HG03103 (cell line): Measurements from ENCODE around the gene KRT6B.
"Not testable (repeated sequence)": the region's sequence is repeated elsewhere in the genome, so short reads cannot be mapped to it uniquely, and the experiment has no call there.

Experiments used
- ATAC-seq: cut with Tn5 transposase; IDR thresholded peaks from one replicate; pipeline ENCODE4 v1.9.1; 2021; ENCODE audit warnings: low read depth; ENCODE audit not compliant: unreplicated experiment

Gene KRT6B

DNA sequence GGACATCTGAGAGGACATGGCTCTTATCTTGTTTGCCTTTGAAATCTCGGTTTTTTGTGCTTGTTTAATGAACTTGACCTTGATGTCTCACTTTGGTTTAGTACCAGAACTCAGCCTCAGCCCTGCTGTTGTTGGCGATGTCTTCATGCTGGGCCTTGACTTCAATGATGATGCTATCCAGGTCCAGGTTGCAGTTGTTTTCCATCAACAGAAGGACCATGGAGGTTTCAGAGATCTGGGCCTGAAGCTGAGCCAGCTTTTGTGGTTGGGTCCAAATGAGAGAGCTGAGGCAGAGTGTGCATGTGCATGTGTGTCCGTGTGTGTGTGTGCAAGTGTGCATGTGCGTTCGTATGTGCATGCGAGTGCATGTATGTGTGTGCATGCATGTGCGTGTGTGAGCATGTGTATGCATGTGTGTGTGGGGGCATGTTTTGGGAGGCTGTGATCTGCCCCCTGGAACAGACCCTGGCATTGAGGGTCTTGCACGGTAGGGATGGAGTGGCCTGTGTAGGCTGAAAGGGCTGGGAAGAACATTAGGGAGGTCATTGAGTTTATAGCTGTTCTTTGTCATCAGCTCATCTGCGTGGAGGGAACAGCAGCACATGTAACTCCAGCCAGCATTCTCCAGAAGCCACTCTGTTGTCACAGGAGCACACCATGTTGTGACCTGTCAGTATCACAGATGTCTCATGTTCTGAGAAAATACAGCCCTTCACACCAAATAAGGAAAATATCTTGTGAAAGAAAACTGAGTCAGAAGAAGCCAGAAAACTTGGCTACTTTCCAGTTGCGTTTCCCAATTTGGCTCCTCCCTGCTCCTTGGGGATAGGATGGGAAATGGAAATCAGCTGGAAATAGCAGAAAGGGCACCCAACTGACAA is 35.8 kb downstream of the KRT6B start:
- ATAC-seq, result no peak

DNA sequence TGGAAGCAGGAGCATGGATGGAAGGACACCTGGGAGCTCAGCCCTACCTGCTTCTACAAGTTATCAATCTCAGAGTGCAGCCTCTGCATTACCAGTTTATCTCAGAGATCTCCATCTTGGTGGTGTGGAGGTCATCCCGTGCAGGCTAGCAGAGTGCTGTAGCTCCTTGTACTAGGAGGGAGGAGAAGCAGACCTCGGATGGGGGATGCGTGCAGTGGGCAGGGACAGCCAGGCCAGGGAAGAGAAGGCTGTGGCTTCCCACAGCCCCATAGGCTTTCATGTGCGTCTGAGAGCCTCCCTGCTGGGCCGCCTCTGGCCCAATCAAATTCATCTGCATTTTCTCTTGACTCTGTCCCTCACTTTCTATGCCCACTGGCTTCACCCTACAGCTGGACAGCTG is 37.0 kb downstream of the KRT6B start:
- ATAC-seq, result no peak

DNA sequence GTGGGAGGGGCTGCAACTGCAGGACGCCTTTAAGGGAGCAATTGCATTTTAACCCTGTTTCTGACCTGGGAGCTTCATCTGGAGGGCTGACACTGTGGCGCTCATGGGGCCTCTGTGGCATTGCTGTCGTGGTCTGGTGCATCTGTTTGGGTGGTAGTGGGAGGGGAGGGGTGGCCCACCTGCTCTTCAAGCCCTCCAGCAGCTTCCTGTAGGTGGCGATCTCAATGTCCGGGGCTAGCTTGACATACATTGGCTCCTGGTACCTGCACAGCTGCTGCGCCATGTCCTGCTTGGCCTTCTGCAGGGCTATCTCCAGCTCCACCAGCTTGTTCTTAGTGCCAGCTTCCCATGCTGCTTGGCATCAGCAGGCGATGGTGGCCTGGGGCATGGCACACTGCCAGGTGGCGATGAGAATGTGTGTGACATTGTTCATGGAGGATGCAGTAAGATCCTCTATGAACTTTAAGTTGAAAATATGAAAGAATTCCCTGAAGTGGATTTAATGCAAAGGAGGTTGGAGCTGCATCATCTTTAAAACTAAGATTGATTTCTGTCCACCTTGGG is 38.1 kb downstream of the KRT6B start:
- no peak for ATAC-seq

DNA sequence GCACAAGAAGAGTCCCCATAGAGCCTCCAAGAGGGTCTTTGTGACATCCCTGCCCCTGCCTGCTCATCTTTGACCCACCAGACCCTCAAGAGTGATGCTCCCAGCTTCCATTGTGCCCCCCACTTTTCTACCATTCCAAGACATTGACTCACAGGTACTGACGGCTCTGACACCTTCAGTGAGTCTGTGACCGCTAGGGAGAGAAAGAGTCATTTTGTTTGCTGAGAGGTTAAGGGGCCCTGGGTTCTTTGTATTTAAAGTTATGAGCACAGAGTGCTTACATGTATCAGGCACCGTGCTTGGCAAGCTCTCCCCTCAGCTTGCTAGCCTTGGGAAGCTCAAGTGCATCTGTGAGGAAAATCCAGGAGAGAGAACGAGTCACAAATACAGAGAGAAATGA is 38.7 kb downstream of the KRT6B start:
- ATAC-seq, result no peak

DNA sequence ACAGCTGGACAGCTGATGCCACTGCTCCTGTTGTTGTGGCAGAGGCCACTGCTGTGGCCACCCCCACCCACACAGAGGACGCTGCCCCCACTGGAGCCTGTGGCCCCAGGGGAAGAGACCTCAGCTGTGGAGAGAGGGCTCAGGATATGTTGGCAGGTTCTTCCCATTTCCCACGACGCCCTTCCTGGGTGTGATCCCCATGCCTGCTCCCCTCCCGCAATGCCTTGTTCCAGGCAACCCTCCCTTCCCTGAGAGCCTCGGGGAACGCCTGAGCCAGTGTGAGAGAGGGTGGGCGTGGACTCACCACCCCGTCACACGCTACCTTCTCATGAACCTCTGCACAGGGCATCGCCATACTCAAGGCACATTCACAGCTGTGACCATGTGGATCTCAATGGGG is 40.1 kb downstream of the KRT6B start:
- ATAC-seq, result no peak

DNA sequence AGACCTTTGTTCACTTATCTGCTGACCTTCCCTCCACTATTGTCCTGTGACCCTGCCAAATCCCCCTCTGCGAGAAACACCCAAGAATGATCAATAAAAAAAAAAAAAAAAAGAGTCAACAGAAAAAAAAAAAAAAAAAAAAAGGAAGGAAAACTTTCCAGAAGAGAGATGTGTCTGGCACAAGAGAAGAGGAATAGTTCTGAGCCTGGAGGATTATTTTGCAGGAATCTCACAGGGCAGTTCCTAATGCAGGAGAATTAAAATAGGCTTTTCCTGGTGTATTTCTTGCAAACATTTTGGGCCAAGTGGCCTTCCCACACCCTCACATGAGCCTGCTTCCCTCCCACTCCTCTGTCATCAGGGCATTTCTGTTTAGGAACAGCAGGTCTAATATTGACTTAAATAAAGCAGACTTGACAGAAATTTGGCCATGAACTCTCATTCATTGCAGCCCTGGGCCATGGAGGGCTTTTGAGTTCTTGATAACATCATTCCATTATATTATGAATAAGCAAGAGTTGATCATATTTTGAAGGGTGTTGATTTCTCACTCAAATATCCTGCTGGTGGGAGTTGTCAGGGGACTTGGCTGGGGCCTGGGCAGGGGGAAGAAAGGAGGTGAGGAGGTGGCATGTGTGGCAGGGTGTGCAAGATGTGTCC is 41.2 kb downstream of the KRT6B start:
- ATAC-seq, result not testable (repeated sequence)

DNA sequence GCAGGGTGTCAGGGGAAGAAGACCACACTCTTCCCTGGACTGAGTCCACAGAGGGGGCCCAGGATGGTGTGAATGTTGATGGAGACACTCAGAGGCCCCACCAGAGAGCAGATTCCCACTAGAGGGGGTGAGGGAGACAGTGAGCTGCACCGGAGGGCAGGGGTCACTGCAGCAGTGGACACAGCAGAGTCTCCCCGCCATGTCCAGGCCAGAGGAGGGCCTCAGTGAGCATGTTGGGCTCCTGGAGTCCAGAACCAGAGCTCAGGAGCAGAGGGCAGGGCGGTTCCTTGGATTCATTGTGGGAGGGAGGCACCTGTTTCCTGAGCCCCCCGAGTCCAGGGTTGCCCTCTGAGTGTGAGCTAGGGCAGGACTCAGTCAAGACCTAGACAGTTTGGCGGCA is 44.0 kb downstream of the KRT6B start:
- no peak for ATAC-seq

DNA sequence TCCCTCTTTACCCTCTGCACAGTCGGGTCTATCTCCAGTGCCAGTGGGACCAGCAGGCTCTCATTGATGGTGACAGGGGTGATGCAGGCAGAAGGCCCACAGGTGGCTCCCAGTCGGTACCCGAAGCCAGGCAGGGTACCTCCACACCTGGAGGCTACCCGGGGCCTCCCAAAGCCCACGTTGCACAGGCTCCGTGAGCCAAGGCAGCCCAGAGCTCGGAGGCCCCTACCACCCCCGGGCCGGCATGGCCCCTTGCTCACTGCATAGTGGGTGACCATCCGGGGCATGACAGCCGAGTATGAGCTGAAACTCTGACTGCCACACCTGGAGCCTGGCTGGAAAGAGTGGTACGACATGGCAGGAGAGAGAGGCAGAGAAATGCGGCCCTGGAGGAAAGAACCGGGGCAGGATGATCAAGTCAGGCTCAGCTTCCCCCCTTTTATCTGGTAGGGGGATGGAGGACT is 46.0 kb downstream of the KRT6B start, which contains the start of gene KRT82:
KRT82 (minus strand) TSS at position 414 of the 464 bp plus-strand sequence; CDS start at position 356, 58 bp downstream.
- ATAC-seq, result no peak

DNA sequence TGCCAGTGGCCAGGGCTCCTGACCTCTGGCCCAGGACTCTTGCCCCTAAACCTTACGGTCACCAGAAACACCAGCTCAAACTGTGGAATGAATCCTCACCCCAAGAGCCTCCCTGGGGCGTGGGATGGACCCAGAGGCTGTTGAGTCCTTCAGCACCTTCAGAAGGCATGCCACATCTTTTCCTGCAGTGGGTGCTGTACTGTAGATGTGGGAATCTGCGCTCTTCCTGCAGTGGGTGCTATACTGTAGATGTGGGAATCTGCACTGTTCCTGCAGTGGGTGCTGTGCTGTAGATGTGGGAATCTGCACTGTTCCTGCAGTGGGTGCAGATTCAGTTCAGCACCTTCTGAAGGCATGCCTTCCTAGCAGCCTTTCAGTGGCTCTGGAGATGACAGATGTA is 47.0 kb downstream of the KRT6B start:
- ATAC-seq, result no peak

DNA sequence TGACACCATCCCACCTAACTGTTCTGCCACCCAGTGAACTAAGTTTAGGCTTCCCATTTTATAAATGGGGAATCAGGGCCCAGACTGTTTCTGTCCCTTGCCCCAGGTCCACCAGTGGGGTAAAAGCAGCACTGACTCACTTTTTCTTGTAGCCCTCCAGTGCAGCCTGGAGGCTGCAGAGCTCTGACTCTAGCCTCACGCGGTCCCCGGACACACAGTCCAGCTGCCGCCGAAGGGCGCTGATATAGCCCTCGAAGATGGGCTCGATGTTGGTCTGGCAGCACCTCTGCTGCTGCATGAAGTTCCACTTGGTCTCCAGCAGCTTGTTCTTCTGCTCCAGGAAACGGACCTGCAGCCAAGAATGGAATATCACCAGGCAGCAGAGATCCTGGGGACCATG is 48.4 kb downstream of the KRT6B start:
- no peak for ATAC-seq

DNA sequence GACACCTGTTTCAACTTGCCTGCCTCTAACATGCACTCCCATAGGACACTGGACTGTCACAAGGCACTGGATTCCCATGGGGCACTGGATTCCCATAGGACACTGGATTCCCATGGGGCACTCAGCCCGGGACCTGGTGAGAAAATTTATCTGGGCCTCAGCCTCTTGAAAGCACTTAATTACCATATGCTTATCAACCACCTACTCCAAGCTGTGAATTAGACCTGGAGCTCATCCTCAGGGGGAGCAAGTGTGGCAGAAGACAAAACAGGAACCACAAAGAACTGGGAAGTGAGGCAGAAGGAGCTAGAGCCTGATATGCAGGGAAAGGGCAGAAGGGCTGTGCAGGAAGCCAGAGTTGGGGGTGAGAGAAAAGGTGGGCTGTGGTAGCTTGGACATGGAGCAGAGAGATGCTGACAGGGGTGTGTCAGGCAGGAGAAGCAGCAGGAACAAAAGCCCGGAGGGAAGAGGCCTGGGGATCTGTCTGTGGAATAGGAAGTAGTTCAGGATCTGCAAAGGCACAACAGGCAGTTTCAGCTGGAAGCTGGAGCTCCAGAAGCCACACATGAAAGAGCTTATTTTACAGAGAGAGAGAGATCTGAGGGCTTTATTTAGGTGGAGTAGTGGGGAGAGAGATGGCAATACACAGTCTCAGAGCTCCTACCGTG is 48.9 kb downstream of the KRT6B start:
- no peak for ATAC-seq

DNA sequence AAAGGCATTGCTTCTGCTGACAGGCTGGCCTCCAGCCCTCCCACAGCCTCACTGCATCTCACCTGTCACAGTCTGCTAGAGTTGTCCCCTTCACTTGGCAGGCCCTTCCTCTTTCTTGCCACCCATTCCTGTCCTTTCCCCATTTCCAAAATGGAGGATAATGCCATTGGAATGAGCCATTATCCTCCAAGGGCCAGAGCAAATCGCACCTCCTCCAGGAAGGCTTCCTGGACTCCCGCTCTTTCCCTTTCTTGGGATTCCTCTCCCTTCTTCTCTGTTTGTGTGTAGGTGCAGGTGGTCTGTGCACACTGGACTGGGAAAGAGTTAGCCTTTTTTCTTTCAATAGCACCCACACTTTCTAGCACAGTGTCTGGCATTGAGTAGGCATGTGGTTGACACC is 49.6 kb downstream of the KRT6B start:
- no peak for ATAC-seq

DNA sequence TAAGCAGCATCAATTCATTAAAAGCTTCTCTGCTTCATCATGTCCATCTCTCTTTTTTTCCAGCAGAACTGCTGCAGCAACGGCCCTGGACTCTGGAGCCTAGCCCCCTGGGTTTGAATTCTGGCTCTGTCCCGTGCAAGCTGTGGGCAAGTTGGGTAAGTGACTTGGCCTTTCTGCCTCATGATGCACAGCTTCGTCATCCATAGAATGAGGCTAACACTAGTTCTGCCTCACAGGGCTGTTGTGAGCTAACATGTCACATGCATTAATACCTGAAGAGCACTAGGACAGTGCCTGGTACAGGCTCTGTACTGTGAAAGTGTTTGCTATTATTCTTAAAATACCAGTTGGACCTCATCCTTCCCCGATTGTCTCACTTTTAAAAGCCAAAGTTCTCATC is 50.0 kb downstream of the KRT6B start:
- no peak for ATAC-seq

DNA sequence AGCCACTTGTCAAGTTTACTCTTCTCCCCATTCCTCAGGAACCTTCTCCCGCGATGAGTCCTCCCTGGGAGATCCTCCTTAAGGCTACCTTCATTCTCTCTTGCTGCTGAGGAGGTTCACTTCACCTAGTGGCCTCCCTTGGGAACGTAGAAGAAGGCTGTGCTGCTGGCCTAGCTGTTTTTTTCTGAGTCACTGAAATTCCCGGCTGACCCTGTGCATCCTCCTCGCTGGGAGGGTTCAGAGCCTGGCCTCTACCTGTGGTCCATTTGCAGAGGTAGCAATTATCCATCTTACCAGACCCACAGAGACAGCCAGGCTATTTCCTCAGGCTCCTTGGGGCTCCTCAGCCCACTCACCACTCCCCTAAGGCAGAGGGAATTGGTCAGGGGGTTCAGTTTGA is 50.4 kb downstream of the KRT6B start:
- no peak for ATAC-seq

DNA sequence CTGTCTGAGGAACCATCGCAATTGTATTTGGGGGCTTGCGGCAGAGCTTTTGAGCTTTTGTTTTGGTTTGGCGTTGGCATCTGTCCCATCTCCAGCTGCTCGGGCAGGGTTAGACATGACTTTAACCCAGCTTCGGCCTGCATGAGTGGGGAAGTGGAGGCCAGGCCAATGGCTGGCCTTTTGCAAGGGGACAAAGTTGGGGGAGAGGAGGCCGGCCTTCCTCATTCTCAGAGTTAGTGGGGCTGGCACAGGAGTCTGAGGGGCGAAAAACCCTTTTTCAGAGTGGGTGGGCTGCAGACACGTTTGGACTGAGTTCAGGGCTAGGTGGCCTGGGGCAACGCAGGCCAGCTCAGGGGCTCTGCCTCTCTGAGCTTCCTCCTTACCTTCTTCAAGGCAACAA is 51.0 kb downstream of the KRT6B start:
- ATAC-seq, result no peak

DNA sequence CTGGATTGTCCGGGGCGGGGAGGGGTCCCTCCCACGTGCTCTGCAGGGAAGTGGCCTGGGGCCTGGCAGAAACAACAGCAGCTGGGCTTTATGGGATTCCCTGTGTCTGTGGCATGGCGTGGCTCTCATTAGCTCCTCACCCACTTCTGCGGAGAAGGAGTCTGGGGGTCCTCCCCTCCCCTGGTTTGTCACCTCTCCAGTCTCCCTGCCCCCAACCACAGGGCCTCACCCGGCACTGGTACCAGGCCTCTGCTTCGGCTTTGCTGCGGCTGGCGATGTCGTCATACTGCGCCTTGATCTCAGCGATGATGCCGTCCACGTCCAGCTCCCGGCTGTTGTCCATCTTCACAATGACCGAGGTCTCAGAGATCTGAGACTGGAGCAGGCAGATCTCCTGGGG is 52.2 kb downstream of the KRT6B start:
- ATAC-seq, result no peak

DNA sequence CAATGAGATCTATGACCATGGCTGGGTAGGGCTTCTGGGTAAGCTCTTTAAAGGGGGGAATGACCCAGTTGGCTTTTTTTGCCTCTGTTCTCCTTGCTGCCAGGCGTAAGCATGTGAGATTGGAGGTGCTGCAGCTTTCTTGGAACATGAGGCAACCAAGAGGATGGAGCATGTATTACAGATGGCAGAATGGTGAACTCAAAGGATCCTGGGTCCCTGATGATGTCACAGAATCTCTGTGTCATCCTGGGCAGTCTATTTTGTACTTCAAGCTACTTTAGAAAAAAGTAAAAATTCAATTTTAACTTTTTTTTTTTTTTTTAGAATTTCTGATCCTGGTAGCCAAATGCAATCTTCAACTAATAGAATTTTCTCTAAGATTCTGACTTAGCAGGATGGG is 53.8 kb downstream of the KRT6B start:
- no peak for ATAC-seq

DNA sequence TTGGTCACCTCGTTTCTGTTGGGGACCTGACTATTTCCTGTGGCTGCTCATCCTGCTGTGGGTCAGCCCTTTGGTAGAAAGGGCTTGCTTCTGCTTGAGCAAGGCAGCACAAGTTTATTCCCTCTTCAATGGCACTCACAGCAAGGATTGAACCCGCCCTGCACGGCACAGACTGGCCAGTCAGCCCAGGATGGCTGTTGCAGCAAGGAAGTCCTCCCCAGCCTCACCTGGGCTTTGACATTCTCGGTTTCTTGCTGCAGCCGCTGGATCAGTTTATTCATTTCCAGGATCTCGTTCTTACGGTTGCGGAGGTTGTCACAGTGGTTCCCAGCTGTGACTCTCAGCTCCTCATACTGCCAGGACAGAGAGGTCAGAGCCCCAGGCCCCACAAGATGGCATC is 55.3 kb downstream of the KRT6B start:
- ATAC-seq, result no peak
